WTC11 (cell line): ENCODE results near the gene TPM3. TPM values are rescaled to one million over a fixed set of nuclear protein-coding genes. Genes with fewer than 3 reads are reported as not detected.

Experiments
- ATAC-seq: fragments of 200-7000 bp; cut with Tn5 transposase; 2 replicates; pipeline ENCODE4 v1.10.0; 2021; ENCODE audit warnings: mild to moderate bottlenecking, moderate library complexity
- CTCF ChIA-PET: fragments of 300-600 bp; sonication (Branson Sonifier 250); formaldehyde crosslinking; loops from one replicate; lab custom pipeline; 2021; ENCODE audit warnings: antibody characterized with exemption; lab: Charles Lee
- POLR2A ChIA-PET: fragments of 350-600 bp; sonication (Branson Sonifier 250); formaldehyde crosslinking; loops from one replicate; lab custom pipeline; 2021; ENCODE audit warnings: antibody characterized with exemption; lab: Charles Lee
- DNase-seq: peaks from one replicate; pipeline ENCODE4 v3.0.0; 2021; ENCODE audit warnings: low spot score
- H3K27ac Mint-ChIP-seq: 2 replicates; pipeline ENCODE4 v1.8.0; 2021; ENCODE audit warnings: mixed read lengths
- H3K27me3 Mint-ChIP-seq: 2 replicates; pipeline ENCODE4 v1.8.0; 2021; ENCODE audit warnings: low read depth, mild to moderate bottlenecking, moderate library complexity, mixed read lengths
- H3K36me3 Mint-ChIP-seq: 2 replicates; pipeline ENCODE4 v1.8.0; 2021; ENCODE audit warnings: mixed read lengths
- H3K4me1 Mint-ChIP-seq: 2 replicates; pipeline ENCODE4 v1.8.0; 2022; ENCODE audit warnings: mixed read lengths
- H3K4me3 Mint-ChIP-seq: 2 replicates; pipeline ENCODE4 v1.8.0; 2021; ENCODE audit warnings: mild to moderate bottlenecking, moderate library complexity, mixed read lengths
- H3K9me3 Mint-ChIP-seq: 2 replicates; pipeline ENCODE4 v1.8.0; 2021; ENCODE audit warnings: mixed read lengths
- CBFB ChIP-seq: sonication (generic); formaldehyde crosslinking; IDR thresholded peaks from 2 replicates; pipeline ENCODE4 v1.8.1; 2022; ENCODE audit warnings: mild to moderate bottlenecking, low read depth, missing genetic modification reagents
- E2F5 ChIP-seq: sonication (generic); formaldehyde crosslinking; IDR thresholded peaks from 2 replicates; pipeline ENCODE4 v1.8.1; 2022; ENCODE audit warnings: mild to moderate bottlenecking, moderate library complexity, missing genetic modification reagents
- EMX1 ChIP-seq: fragments of 250-450 bp; sonication (Bioruptor Pico); IDR thresholded peaks from 2 replicates; pipeline ENCODE4 v1.8.0; 2021; ENCODE audit warnings: mild to moderate bottlenecking
- FOXP1 ChIP-seq: sonication (generic); formaldehyde crosslinking; IDR thresholded peaks from 2 replicates; pipeline ENCODE4 v1.8.0; 2022; ENCODE audit warnings: missing genetic modification reagents, mild to moderate bottlenecking, moderate library complexity, borderline replicate concordance
- JUN ChIP-seq: sonication (generic); formaldehyde crosslinking; IDR thresholded peaks from 2 replicates; pipeline ENCODE4 v1.8.0; 2023; ENCODE audit warnings: mild to moderate bottlenecking, missing genetic modification reagents
- MAX ChIP-seq: sonication (generic); formaldehyde crosslinking; IDR thresholded peaks from 2 replicates; pipeline ENCODE4 v1.8.0; 2022; ENCODE audit warnings: mild to moderate bottlenecking, missing genetic modification reagents
- MLX ChIP-seq: sonication (generic); formaldehyde crosslinking; IDR thresholded peaks from 2 replicates; pipeline ENCODE4 v1.8.1; 2023; ENCODE audit warnings: mild to moderate bottlenecking, missing genetic modification reagents, moderate library complexity
- MXD4 ChIP-seq: fragments of 250-450 bp; sonication (Bioruptor Pico); IDR thresholded peaks from 2 replicates; pipeline ENCODE4 v1.8.0; 2021; ENCODE audit warnings: mild to moderate bottlenecking, moderate library complexity, borderline replicate concordance
- MYBL2 ChIP-seq: sonication (generic); formaldehyde crosslinking; IDR thresholded peaks from 2 replicates; pipeline ENCODE4 v1.8.1; 2023; ENCODE audit warnings: mild to moderate bottlenecking, moderate library complexity, missing genetic modification reagents
- NR1H2 ChIP-seq: sonication (generic); formaldehyde crosslinking; IDR thresholded peaks from 2 replicates; pipeline ENCODE4 v1.9.0; 2021; ENCODE audit warnings: mild to moderate bottlenecking, moderate library complexity, missing genetic modification reagents
- OVOL2 ChIP-seq: fragments of 250-450 bp; sonication (Bioruptor Pico); IDR thresholded peaks from 2 replicates; pipeline ENCODE4 v1.9.0; 2021; ENCODE audit warnings: mild to moderate bottlenecking, borderline replicate concordance
- PREB ChIP-seq: sonication (generic); formaldehyde crosslinking; IDR thresholded peaks from 2 replicates; pipeline ENCODE4 v1.8.1; 2022; ENCODE audit warnings: mild to moderate bottlenecking, missing genetic modification reagents, moderate library complexity, borderline replicate concordance
- PRRX2 ChIP-seq: fragments of 250-450 bp; sonication (Bioruptor Pico); IDR thresholded peaks from 2 replicates; pipeline ENCODE4 v1.8.0; 2021; ENCODE audit warnings: mild to moderate bottlenecking
- SOX15 ChIP-seq: fragments of 250-450 bp; sonication (Bioruptor Pico); IDR thresholded peaks from 2 replicates; pipeline ENCODE4 v1.9.0; 2021; ENCODE audit warnings: mild to moderate bottlenecking
- ZNF317 ChIP-seq: sonication (generic); formaldehyde crosslinking; IDR thresholded peaks from 2 replicates; pipeline ENCODE4 v1.8.1; 2023; ENCODE audit warnings: low read depth, mild to moderate bottlenecking, moderate library complexity, missing genetic modification reagents, borderline replicate concordance
- ZSCAN18 ChIP-seq: fragments of 250-450 bp; sonication (Bioruptor Pico); IDR thresholded peaks from 2 replicates; pipeline ENCODE4 v2.1.2; 2022; ENCODE audit warnings: mild to moderate bottlenecking, moderate library complexity
- total RNA-seq: library from RNA; stranded (reverse); gene quantifications from 3 replicates; pipeline ENCODE4 v1.2.3, GENCODE V29; 2021
- TF ChIP-seq, protein P1 (sequence below): sonication (generic); formaldehyde crosslinking; IDR thresholded peaks from 2 replicates; pipeline ENCODE4 v1.8.0; 2022; ENCODE audit warnings: mild to moderate bottlenecking, missing genetic modification reagents
- TF ChIP-seq, protein P2 (sequence below): sonication (generic); formaldehyde crosslinking; IDR thresholded peaks from 2 replicates; pipeline ENCODE4 v1.8.0; 2023; ENCODE audit warnings: missing genetic modification reagents, mild to moderate bottlenecking, borderline replicate concordance
- TF ChIP-seq, protein P3 (sequence below): sonication (generic); formaldehyde crosslinking; IDR thresholded peaks from 2 replicates; pipeline ENCODE4 v1.8.0; 2022; ENCODE audit warnings: mild to moderate bottlenecking, missing genetic modification reagents
- TF ChIP-seq, protein P4 (sequence below): sonication (generic); formaldehyde crosslinking; IDR thresholded peaks from 2 replicates; pipeline ENCODE4 v1.8.1; 2022; ENCODE audit warnings: low read depth, missing genetic modification reagents, borderline replicate concordance

Gene TPM3
- total RNA-seq, 1 experiment from 2014 or later = 614 TPM

DNA sequence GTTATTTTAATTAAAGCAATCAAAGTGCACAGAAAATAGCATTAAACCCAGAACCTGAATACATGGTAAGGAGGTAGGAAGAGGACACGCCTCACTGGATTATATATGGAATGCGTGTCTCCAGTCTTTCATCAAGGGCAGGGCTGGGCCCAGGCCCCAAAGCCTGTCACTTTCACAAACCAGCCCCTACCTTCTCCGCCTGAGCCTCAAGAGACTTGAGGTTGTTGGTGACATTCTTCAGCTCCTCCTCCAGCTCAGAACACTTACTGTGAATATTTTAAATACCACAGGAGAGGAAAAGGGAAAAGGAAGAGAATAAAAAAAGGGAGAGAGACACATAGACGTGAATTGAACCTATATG is 20.7 kb downstream of the TPM3 start:
- H3K27ac Mint-ChIP-seq = no peak overlapping the region
- no peaks in the 10 kb centered on the region for H3K27me3 Mint-ChIP-seq
- no peaks in the 10 kb centered on the region for H3K9me3 Mint-ChIP-seq
- no peak for ATAC-seq
- H3K36me3 Mint-ChIP-seq = peaks cover 83% of the 10 kb centered on the region
- no peak overlapping the region for H3K4me3 Mint-ChIP-seq
- POLR2A ChIA-PET = interaction anchor here (1.4 kb wide), 1 partner anchor 17 kb away, joined by 5 read pairs; the partner anchor contains the start of gene NUP210L
- no peaks in the 10 kb centered on the region for H3K4me1 Mint-ChIP-seq
- no peak for DNase-seq
- CTCF ChIA-PET = no interaction called here
- TF ChIP-seq, protein P1, sequence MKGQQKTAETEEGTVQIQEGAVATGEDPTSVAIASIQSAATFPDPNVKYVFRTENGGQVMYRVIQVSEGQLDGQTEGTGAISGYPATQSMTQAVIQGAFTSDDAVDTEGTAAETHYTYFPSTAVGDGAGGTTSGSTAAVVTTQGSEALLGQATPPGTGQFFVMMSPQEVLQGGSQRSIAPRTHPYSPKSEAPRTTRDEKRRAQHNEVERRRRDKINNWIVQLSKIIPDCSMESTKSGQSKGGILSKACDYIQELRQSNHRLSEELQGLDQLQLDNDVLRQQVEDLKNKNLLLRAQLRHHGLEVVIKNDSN = no peak
- TF ChIP-seq CBFB (CRISPR knock-in tag) (no peak), MAX (no peak), PREB (CRISPR knock-in tag) (no peak), E2F5 (CRISPR knock-in tag) (no peak), OVOL2 (no peak), MLX (CRISPR knock-in tag) (no peak), FOXP1 (CRISPR knock-in tag) (no peak)
- TF ChIP-seq, protein P2, sequence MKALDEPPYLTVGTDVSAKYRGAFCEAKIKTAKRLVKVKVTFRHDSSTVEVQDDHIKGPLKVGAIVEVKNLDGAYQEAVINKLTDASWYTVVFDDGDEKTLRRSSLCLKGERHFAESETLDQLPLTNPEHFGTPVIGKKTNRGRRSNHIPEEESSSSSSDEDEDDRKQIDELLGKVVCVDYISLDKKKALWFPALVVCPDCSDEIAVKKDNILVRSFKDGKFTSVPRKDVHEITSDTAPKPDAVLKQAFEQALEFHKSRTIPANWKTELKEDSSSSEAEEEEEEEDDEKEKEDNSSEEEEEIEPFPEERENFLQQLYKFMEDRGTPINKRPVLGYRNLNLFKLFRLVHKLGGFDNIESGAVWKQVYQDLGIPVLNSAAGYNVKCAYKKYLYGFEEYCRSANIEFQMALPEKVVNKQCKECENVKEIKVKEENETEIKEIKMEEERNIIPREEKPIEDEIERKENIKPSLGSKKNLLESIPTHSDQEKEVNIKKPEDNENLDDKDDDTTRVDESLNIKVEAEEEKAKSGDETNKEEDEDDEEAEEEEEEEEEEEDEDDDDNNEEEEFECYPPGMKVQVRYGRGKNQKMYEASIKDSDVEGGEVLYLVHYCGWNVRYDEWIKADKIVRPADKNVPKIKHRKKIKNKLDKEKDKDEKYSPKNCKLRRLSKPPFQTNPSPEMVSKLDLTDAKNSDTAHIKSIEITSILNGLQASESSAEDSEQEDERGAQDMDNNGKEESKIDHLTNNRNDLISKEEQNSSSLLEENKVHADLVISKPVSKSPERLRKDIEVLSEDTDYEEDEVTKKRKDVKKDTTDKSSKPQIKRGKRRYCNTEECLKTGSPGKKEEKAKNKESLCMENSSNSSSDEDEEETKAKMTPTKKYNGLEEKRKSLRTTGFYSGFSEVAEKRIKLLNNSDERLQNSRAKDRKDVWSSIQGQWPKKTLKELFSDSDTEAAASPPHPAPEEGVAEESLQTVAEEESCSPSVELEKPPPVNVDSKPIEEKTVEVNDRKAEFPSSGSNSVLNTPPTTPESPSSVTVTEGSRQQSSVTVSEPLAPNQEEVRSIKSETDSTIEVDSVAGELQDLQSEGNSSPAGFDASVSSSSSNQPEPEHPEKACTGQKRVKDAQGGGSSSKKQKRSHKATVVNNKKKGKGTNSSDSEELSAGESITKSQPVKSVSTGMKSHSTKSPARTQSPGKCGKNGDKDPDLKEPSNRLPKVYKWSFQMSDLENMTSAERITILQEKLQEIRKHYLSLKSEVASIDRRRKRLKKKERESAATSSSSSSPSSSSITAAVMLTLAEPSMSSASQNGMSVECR (CRISPR knock-in tag) = no peak
- TF ChIP-seq, protein P3, sequence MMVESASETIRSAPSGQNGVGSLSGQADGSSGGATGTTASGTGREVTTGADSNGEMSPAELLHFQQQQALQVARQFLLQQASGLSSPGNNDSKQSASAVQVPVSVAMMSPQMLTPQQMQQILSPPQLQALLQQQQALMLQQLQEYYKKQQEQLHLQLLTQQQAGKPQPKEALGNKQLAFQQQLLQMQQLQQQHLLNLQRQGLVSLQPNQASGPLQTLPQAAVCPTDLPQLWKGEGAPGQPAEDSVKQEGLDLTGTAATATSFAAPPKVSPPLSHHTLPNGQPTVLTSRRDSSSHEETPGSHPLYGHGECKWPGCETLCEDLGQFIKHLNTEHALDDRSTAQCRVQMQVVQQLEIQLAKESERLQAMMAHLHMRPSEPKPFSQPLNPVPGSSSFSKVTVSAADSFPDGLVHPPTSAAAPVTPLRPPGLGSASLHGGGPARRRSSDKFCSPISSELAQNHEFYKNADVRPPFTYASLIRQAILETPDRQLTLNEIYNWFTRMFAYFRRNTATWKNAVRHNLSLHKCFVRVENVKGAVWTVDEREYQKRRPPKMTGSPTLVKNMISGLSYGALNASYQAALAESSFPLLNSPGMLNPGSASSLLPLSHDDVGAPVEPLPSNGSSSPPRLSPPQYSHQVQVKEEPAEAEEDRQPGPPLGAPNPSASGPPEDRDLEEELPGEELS (CRISPR knock-in tag) = no peak

- H3K4me3 Mint-ChIP-seq = no peak overlapping the region
- ChIA-PET POLR2A (interaction anchor here (1.4 kb wide), 1 partner anchor 16 kb away, joined by 5 read pairs; the partner anchor contains the start of gene NUP210L), CTCF (no interaction called here)
- no peaks in the 10 kb centered on the region for H3K4me1 Mint-ChIP-seq
- H3K27ac Mint-ChIP-seq = no peak overlapping the region
- no peaks in the 10 kb centered on the region for H3K9me3 Mint-ChIP-seq
- ATAC-seq = no peak
- H3K36me3 Mint-ChIP-seq = peaks cover 83% of the 10 kb centered on the region
- no peaks in the 10 kb centered on the region for H3K27me3 Mint-ChIP-seq
- DNase-seq = no peak
- TF ChIP-seq ZNF317 (CRISPR knock-in tag) (no peak), NR1H2 (CRISPR knock-in tag) (no peak), MYBL2 (CRISPR knock-in tag) (no peak), JUN (CRISPR knock-in tag) (no peak), MXD4 (CRISPR knock-in tag) (no peak), EMX1 (no peak), ZSCAN18 (CRISPR knock-in tag) (no peak), SOX15 (CRISPR knock-in tag) (no peak), PRRX2 (CRISPR knock-in tag) (no peak)
- TF ChIP-seq, protein P4, sequence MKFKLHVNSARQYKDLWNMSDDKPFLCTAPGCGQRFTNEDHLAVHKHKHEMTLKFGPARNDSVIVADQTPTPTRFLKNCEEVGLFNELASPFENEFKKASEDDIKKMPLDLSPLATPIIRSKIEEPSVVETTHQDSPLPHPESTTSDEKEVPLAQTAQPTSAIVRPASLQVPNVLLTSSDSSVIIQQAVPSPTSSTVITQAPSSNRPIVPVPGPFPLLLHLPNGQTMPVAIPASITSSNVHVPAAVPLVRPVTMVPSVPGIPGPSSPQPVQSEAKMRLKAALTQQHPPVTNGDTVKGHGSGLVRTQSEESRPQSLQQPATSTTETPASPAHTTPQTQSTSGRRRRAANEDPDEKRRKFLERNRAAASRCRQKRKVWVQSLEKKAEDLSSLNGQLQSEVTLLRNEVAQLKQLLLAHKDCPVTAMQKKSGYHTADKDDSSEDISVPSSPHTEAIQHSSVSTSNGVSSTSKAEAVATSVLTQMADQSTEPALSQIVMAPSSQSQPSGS (CRISPR knock-in tag) = no peak
Observed at GRCh38 chr1:154170547-154171222, 21.2 kb downstream of the TPM3 start.
